ELR (cell line): ENCODE data around the gene WFDC5.

Experiments used
- DNase-seq: peaks from one replicate; pipeline ENCODE4 v3.0.0-alpha.2; 2015; ENCODE audit warnings: low read depth

The WFDC5 gene

GRCh38 chr20:45115386-45115774, 406 bp upstream of the WFDC5 start:
- no peak for DNase-seq

GRCh38 chr20:45113865-45114264, 1.1 kb downstream of the WFDC5 start:
- DNase-seq = no peak

DNA sequence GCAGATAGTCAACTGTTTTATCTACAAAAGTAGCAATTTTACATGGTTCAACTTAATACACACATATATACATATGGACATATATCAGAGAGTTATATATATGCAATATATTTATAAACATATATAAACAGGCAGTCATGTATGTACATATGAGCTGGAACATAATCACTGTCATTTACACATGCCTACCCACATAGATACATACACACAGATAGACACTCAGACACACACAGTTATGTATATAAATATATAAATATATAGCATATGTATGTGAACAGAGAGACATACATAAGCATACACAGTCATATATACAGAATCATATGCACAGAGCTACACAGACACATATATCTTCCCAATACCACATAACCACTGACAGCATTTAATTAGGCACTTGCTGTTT, 2.2 kb downstream of the WFDC5 start:
- no peak for DNase-seq

- DNase-seq = peak; percentile 51
These were observed 3.0 kb downstream of the WFDC5 start for GRCh38 chr20:45111799-45112471.

DNA sequence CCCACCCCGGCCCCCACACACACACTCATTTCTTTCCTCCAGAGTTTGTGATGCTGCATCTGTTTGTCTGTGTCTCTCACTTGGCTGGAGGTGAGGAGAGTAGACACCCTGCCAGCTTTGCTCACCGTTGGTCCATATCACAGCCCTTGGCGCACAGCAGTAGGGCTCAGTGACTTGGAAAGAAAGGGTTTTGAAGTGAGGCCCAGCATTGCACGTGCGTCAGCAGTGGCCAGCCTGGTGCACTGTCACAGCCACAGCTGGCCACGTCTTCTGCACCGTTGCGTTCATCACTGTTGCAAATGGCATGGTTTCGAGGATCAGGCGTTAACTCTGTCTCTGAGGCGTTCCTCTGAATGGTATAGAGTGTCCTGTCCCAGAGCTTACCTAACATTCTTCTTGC, 3.7 kb downstream of the WFDC5 start:
- no peak for DNase-seq

DNA sequence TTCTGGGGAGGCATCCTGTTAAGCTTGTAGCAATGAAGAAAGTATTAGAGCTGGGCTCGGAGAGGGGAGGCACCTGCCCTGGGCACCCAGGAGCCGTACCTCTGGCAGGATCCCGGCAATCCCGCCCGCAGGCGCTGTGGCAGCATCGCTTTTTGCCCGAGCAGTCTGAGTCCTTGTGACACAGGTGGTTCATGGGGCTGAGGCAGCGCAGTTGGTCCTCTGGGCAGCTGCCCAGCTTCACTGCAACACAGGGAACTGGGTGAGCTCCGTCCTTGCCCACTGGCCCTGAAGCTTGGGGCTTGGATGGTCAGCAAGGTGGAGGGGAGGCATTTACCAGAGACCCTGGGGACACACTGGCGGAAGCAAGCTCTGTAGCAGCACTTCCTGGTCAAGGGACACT, 4.7 kb downstream of the WFDC5 start:
- DNase-seq = no peak

DNA sequence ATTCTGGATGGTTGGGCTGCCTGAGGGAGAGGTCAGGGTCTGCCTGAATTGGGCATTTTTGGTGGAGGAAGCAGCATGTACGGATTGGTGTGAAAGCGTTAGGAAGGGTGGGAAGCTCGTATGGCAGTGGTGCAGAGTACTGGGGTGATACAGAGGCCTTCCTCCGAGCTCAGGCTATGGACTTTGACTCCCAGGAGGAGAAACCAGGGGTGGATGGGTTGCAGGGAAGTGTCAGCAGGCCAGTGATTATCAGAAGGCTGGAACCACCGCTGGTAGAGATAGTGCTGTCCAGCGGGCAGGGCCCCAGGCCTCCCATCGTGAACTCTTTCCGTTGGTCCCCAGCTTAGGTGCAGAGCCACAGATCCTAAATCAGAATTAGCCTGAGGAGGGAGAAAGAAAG, 5.3 kb downstream of the WFDC5 start:
- DNase-seq = no peak

- no peak for DNase-seq
These were observed 9.7 kb downstream of the WFDC5 start for GRCh38 chr20:45105317-45105716.

- DNase-seq = peak; percentile 88
These were observed 10.2 kb downstream of the WFDC5 start for GRCh38 chr20:45104786-45105185.

GRCh38 chr20:45103072-45103471, 11.9 kb downstream of the WFDC5 start:
- DNase-seq = no peak

DNA sequence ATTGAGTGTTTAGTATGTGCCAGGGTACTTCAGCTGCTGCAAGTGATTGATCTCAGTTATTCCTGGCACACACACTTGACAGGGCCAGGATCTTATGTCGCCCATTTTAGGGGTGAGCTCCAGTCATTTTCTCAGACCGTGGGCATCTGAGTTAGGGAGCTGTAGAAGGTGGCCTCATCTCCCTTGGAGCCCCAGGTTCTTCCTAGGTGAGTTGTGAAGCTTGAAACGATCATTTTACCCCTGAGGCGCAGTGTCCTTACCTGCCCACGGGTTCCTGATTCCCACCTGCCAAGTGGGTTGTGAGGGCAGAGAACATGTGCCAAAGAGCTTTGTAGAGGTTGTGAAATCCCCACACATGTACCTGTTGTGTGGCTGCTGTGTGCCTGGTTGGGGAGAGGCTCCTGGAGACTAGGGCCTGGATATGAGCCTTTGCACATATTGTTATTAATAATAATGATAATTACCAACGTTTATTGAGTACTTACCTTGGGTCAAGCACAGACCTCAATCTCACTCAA, 13.6 kb downstream of the WFDC5 start:
- no peak for DNase-seq

GRCh38 chr20:45100563-45101245, 14.3 kb downstream of the WFDC5 start, which contains the start of gene KCNS1:
Gene KCNS1, minus strand, starts transcription at chr20:45101127. Its CDS starts 1,891 bp downstream, at chr20:45099236.
- DNase-seq = peak; percentile 37

GRCh38 chr20:45098103-45098773, 16.7 kb downstream of the WFDC5 start:
- no peak for DNase-seq

- no peak for DNase-seq
These were observed 17.4 kb downstream of the WFDC5 start for GRCh38 chr20:45097485-45098102.

GRCh38 chr20:45096781-45097180, 18.2 kb downstream of the WFDC5 start:
- DNase-seq = no peak

DNA sequence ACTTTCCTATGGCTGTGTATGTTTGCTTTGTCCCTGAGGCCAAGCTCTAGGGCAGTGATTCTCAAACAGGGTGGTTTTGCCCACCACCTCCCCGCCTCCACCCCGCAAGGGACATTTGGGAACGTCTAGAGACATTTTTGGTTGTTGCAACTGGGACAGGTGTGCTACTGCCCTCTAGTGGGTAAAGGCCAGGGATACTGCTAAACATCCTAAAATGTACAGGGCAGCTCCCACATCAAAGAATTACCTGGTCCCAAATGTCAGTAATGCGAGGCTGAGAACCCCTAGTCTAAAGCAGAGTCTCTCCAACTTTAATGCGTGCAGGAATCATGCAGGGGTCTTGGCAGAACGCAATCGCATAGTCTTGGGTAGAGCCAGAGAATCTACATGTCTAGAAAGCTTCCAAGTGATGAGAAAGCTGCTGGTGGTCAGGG, 19.2 kb downstream of the WFDC5 start:
- peak; percentile 81 for DNase-seq

DNA sequence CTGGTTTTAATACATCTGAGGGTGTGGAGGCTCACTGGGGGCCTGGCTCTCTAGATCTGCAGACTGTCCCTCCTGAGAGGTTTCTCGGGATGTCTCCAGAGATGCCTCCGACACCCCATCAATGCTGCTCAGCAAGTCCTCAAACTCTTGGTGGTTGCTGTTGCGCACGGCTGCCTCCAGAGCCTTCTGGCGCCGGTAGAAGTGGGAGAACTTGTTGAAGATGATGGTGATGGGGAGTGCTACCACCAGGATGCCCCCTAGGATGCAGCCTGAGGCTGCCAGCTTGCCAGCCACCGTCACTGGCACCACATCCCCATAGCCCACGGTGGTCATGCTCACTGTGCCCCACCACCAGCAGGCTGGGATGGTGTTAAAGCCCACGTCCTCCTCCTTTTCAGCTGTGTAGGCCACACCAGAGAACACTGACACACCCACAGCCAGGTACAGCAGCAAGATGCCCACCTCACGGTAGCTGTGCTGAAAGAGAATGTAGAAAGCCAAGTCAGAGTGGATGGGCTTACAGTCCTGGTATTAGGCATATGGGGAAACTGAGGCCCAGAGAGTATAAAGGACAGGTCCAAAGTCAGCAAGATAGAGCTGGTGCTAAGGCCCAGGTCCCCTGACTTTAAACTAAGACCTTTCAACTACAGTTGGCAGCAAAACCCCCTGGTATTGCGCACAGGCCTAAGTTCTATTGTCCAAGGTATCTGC, 20.0 kb downstream of the WFDC5 start:
- no peak for DNase-seq

- no peak for DNase-seq
These were observed 20.8 kb downstream of the WFDC5 start for GRCh38 chr20:45094201-45094600.

DNA sequence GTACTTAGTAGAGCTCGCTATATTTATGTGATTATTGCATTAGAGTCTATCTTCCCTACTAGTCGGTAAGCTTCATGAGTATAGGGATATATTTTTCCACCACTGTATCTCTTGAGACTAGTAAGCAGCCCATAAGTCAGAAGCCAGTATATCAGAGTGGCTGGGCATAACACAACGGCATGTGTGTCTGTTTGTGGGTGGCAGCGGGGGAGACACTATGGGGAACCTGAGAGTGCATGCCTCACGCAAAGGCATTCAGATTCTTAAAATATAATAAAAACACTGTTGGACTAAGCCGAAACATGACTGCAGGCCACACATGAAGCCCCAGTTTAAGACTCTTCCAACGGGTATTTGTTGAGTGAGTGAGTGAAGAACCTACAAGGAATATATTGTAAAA, 22.1 kb downstream of the WFDC5 start:
- no peak for DNase-seq

- DNase-seq = no peak
These were observed 23.6 kb downstream of the WFDC5 start for GRCh38 chr20:45091366-45091765.

- no peak for DNase-seq
These were observed 24.5 kb downstream of the WFDC5 start for GRCh38 chr20:45090481-45090880.

DNA sequence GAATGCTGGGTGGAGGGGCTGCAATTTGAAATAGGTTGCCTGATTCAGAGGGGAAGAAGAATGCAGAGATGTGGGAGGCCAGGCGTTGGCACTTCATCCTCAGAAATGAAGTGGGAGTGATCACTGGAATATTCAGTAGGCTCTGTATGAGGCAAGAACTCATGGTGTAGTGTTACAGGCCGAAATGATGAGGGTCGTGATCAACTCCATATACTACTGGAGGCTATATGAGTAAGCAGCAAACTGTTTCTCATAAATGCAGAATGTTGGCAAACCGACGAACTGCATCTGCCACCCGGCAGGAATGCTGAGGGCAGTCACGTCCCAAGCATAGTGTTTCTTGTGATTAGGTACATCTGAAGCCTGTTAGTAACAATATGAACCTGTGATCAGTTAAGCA, 26.7 kb downstream of the WFDC5 start:
- DNase-seq = peak; percentile 98
